ENCODE results near the gene TENM4.

Gene TENM4

GRCh38 chr11:78972177-78972576 lies 468.7 kb downstream of the TENM4 start:
- Histone ChIP-seq H3K9me3 (ENCODE audit: control insufficient read depth, insufficient read depth, low read length) (no peaks in the 10 kb centered on the region), H3K27ac (ENCODE audit: low read depth, low read length) (no peak overlapping the region), H3K79me2 (ENCODE audit: control insufficient read depth, low read length) (no peaks in the 10 kb centered on the region), H3F3A (ENCODE audit: control insufficient read depth, insufficient read depth) (no peaks in the 10 kb centered on the region), H3K27me3 (ENCODE audit: control insufficient read depth, low read length) (peaks cover 1% of the 10 kb centered on the region), H3K36me3 (ENCODE audit: control insufficient read depth, low read length) (no peaks in the 10 kb centered on the region), H3K9me2 (replicated peaks; ENCODE audit: control insufficient read depth, low read length) (no peaks in the 10 kb centered on the region), H3K4me2 (ENCODE audit: low read length) (no peak overlapping the region), H3K4me1 (ENCODE audit: control insufficient read depth, low read length) (no peaks in the 10 kb centered on the region), H3K4me3 (ENCODE audit: low read length) (no peak overlapping the region), H4K20me1 (ENCODE audit: control insufficient read depth, insufficient read depth, low read depth, low read length) (no peaks in the 10 kb centered on the region)
- TF ChIP-seq CTCF (IDR thresholded peaks at IDR 0.05; ENCODE audit: low read depth, low read length, poor library complexity, severe bottlenecking) (no peak), EZH2phosphoT487 (IDR thresholded peaks at IDR 0.05; ENCODE audit: borderline replicate concordance, low read length) (no peak)

DNA sequence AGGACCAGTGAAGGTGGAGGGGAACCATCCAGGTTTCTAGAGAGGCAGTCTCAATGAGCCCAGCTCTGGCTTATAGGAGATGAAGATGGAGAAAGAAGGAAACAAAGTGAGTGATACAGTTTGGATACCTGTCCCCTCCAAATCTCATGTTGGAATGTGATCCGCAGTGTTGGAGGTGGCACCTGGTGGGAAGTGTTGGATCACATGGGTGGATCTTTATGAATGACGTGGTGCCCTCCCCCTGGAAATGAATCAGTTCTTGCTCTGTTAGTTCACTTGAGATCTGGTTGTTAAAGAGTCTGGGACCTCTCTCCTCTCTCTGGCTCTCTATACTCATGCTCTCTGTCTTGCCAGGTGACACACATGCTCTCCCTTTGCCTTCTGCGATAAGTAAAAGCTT lies 473.0 kb downstream of the TENM4 start:
- no peaks in the 10 kb centered on the region for H3F3A ChIP-seq (ENCODE audit: control insufficient read depth, insufficient read depth)
- H3K9me2 ChIP-seq (replicated peaks; ENCODE audit: control insufficient read depth, low read length), result no peaks in the 10 kb centered on the region
- H3K4me1 ChIP-seq (ENCODE audit: control insufficient read depth, low read length), result no peaks in the 10 kb centered on the region
- H3K9me3 ChIP-seq (ENCODE audit: control insufficient read depth, insufficient read depth, low read length), result no peaks in the 10 kb centered on the region
- TF ChIP-seq CTCF (IDR thresholded peaks at IDR 0.05; ENCODE audit: low read depth, low read length, poor library complexity, severe bottlenecking), result no peak
- no peak for TF ChIP-seq EZH2phosphoT487 (IDR thresholded peaks at IDR 0.05; ENCODE audit: borderline replicate concordance, low read length)
- H3K27ac ChIP-seq (ENCODE audit: low read depth, low read length), result no peak overlapping the region
- no peak overlapping the region for H3K4me3 ChIP-seq (ENCODE audit: low read length)
- peaks cover 13% of the 10 kb centered on the region for H3K27me3 ChIP-seq (ENCODE audit: control insufficient read depth, low read length)
- H4K20me1 ChIP-seq (ENCODE audit: control insufficient read depth, insufficient read depth, low read depth, low read length), result no peaks in the 10 kb centered on the region
- H3K36me3 ChIP-seq (ENCODE audit: control insufficient read depth, low read length), result no peaks in the 10 kb centered on the region
- no peaks in the 10 kb centered on the region for H3K79me2 ChIP-seq (ENCODE audit: control insufficient read depth, low read length)
- H3K4me2 ChIP-seq (ENCODE audit: low read length), result no peak overlapping the region

DNA sequence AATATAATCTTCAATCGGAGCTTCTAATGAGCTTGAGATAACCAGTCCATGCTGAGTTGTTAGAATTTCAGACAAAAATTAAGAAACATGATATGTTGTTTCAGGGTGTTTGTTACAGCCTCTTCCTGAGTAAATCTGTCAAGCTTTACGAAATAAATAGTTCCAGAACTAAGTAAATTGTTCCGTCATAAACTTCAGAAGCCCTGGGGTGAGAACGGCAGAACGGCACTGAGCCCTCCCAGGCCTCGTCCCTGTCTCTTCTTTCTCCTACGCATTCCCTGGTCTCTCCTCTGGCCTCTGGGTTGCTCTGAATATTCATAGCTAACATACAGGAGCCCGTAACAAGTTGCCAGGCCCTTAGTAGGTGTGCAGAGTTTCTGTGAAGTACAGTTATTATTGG lies 475.4 kb downstream of the TENM4 start:
- Histone ChIP-seq H3K79me2 (ENCODE audit: control insufficient read depth, low read length) (no peaks in the 10 kb centered on the region), H3K9me3 (ENCODE audit: control insufficient read depth, insufficient read depth, low read length) (no peaks in the 10 kb centered on the region), H4K20me1 (ENCODE audit: control insufficient read depth, insufficient read depth, low read depth, low read length) (no peaks in the 10 kb centered on the region), H3K36me3 (ENCODE audit: control insufficient read depth, low read length) (no peaks in the 10 kb centered on the region), H3F3A (ENCODE audit: control insufficient read depth, insufficient read depth) (no peaks in the 10 kb centered on the region), H3K4me2 (ENCODE audit: low read length) (no peak overlapping the region), H3K27me3 (ENCODE audit: control insufficient read depth, low read length) (peaks cover 16% of the 10 kb centered on the region), H3K4me3 (ENCODE audit: low read length) (no peak overlapping the region), H3K27ac (ENCODE audit: low read depth, low read length) (no peak overlapping the region), H3K9me2 (replicated peaks; ENCODE audit: control insufficient read depth, low read length) (no peaks in the 10 kb centered on the region), H3K4me1 (ENCODE audit: control insufficient read depth, low read length) (no peaks in the 10 kb centered on the region)
- TF ChIP-seq EZH2phosphoT487 (IDR thresholded peaks at IDR 0.05; ENCODE audit: borderline replicate concordance, low read length) (no peak), CTCF (IDR thresholded peaks at IDR 0.05; ENCODE audit: low read depth, low read length, poor library complexity, severe bottlenecking) (no peak)

All from DOHH2 (cell line).